Activated naive CD4-positive, alpha-beta T cell treated with anti-CD3 and anti-CD28 coated beads, Interleukin-2, amount 50 U/mL, for 24 hours (primary cell): ENCODE data around the gene CDC42BPB.
"Not testable (repeated sequence)": the region's sequence is repeated elsewhere in the genome, so short reads cannot be mapped to it uniquely, and the experiment has no call there.

Source experiments
- H3K27ac Mint-ChIP-seq: one replicate; pipeline ENCODE4 v1.8.0; 2021; ENCODE audit warnings: mild to moderate bottlenecking, mixed read lengths
- H3K27me3 Mint-ChIP-seq: one replicate; pipeline ENCODE4 v1.8.0; 2021; ENCODE audit warnings: mixed read lengths
- H3K36me3 Mint-ChIP-seq: one replicate; pipeline ENCODE4 v1.8.0; 2021; ENCODE audit warnings: mixed read lengths
- H3K4me1 Mint-ChIP-seq: one replicate; pipeline ENCODE4 v1.8.0; 2021; ENCODE audit warnings: mixed read lengths
- H3K4me3 Mint-ChIP-seq: one replicate; pipeline ENCODE4 v1.8.0; 2021; ENCODE audit warnings: mild to moderate bottlenecking, mixed read lengths
- H3K9me3 Mint-ChIP-seq: one replicate; pipeline ENCODE4 v1.8.0; 2021; ENCODE audit warnings: mixed read lengths

CDC42BPB gene

DNA sequence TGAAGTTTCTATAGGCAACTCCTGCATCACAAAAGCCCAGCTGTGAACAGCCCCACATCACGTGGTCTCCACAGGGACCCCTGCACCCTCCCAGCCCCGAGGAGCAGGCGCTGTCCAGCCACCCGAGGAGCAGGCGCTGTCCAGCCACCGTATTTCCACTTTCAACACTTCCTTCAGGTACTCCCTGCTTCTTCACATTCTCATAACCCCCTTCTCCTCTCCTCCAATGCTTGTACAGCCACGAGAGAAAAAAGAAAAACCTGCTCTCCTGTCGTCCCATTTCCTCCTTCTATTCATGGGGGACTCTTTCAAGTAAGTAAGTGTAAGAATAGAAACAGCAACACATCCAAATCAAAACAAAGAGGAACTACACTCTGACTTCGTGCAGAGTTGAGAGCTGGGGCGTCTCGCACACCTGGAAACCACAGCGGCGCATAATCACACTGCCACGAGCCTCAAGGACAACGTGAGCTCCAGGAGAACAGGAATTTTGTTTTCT is 11.9 kb downstream of the CDC42BPB start:
- no peaks in the 10 kb centered on the region for H3K9me3 Mint-ChIP-seq
- H3K36me3 Mint-ChIP-seq = peaks cover 3% of the 10 kb centered on the region
- no peaks in the 10 kb centered on the region for H3K27me3 Mint-ChIP-seq
- H3K4me3 Mint-ChIP-seq = peak overlapping the region; percentile 12
- H3K27ac Mint-ChIP-seq = no peak overlapping the region
- peaks cover 7% of the 10 kb centered on the region for H3K4me1 Mint-ChIP-seq

DNA sequence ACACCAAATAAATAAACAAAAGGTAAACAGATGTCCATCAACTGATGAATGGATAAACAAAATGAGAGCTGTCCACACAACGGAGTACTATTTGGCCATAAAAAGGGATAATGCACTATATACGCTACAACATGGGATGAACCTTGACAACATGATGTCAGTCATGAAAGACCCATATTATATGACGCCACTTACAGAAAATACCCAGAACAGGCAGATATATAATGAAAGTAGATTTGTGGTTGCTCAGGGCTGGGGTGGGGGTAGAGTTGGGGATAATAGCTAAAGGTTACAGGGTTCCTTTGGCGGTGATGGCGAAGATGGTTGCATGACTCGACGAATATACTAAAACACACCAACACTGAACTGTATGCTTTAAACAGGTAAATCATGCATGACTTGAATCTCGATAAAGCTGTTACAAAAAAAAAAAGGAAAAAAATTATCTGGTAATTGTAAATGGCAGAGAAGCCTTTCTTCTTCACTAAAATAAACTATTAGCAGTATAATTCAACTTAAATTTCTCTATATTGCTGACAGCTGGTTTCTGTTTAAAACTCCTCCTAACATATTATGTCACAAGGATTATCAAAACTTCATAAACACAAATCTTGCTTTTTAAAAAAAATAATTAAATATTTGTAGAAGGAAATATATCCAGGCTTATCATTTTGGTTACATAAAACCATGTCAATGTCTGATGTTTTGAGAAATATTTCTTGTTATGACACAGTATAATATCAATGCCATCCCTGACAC is 13.9 kb downstream of the CDC42BPB start:
- H3K27me3 Mint-ChIP-seq = no peaks in the 10 kb centered on the region
- H3K4me3 Mint-ChIP-seq = no peak overlapping the region
- no peaks in the 10 kb centered on the region for H3K9me3 Mint-ChIP-seq
- H3K4me1 Mint-ChIP-seq = peaks cover 7% of the 10 kb centered on the region
- peaks cover 3% of the 10 kb centered on the region for H3K36me3 Mint-ChIP-seq
- no peak overlapping the region for H3K27ac Mint-ChIP-seq

GRCh38 chr14:103041464-103041863 is 15.9 kb downstream of the CDC42BPB start:
- H3K36me3 Mint-ChIP-seq = peaks cover 3% of the 10 kb centered on the region
- no peak overlapping the region for H3K4me3 Mint-ChIP-seq
- H3K27ac Mint-ChIP-seq = no peak overlapping the region
- peaks cover 7% of the 10 kb centered on the region for H3K4me1 Mint-ChIP-seq
- no peaks in the 10 kb centered on the region for H3K27me3 Mint-ChIP-seq
- H3K9me3 Mint-ChIP-seq = no peaks in the 10 kb centered on the region

- no peak overlapping the region for H3K4me3 Mint-ChIP-seq
- H3K27me3 Mint-ChIP-seq = no peaks in the 10 kb centered on the region
- H3K4me1 Mint-ChIP-seq = no peaks in the 10 kb centered on the region
- no peaks in the 10 kb centered on the region for H3K9me3 Mint-ChIP-seq
- no peaks in the 10 kb centered on the region for H3K36me3 Mint-ChIP-seq
- no peak overlapping the region for H3K27ac Mint-ChIP-seq
These were observed 23.7 kb downstream of the CDC42BPB start for GRCh38 chr14:103033681-103034096.

DNA sequence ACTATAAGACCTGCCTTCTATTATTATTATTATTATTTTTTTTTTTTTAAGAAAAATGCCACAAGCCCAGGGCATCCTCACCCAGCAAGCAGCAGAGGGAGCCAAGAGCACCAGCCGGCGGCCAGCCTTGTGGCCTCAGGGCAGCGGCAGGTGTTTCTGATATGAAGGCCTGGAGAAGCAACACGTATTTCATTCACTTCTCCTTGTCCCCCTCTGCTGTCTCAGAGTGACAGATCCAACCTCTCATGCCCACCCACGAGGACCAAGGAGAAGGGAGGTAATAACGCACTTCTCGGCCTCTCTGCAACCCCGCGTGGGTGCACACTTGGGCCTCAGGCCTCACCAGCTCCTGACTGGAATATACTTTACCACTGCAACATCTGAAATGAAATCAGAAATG is 25.4 kb downstream of the CDC42BPB start:
- H3K36me3 Mint-ChIP-seq = no peaks in the 10 kb centered on the region
- no peaks in the 10 kb centered on the region for H3K9me3 Mint-ChIP-seq
- H3K4me3 Mint-ChIP-seq = no peak overlapping the region
- no peaks in the 10 kb centered on the region for H3K27me3 Mint-ChIP-seq
- no peak overlapping the region for H3K27ac Mint-ChIP-seq
- H3K4me1 Mint-ChIP-seq = no peaks in the 10 kb centered on the region

DNA sequence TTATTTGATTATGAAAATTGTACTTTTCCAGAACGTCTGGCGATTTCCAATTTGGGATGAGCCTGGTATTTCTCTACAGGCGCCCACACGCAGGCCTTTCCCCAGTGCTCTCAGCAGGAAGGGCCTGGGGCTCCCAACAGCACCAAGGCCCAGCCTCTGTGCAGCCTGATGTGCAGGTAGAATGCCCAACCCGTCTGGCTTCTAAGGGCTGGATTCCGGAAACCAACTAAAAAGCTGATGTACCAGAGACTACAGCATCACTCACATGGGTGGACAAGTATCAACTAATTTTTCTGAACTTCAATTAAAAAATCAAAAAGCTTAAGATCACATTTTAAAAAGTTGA is 25.8 kb downstream of the CDC42BPB start:
- Mint-ChIP-seq H3K4me1 (no peaks in the 10 kb centered on the region), H3K36me3 (no peaks in the 10 kb centered on the region), H3K27me3 (no peaks in the 10 kb centered on the region)

GRCh38 chr14:103030741-103031565 is 26.4 kb downstream of the CDC42BPB start:
- no peaks in the 10 kb centered on the region for H3K9me3 Mint-ChIP-seq
- H3K36me3 Mint-ChIP-seq = peaks cover 1% of the 10 kb centered on the region
- no peaks in the 10 kb centered on the region for H3K27me3 Mint-ChIP-seq
- no peak overlapping the region for H3K4me3 Mint-ChIP-seq
- no peaks in the 10 kb centered on the region for H3K4me1 Mint-ChIP-seq
- no peak overlapping the region for H3K27ac Mint-ChIP-seq

More for the DNA sequence above, 25.8 kb downstream of the CDC42BPB start:
- Mint-ChIP-seq H3K4me3 (no peak overlapping the region), H3K27ac (no peak overlapping the region), H3K9me3 (no peaks in the 10 kb centered on the region)

GRCh38 chr14:103029936-103030335 is 27.4 kb downstream of the CDC42BPB start:
- H3K36me3 Mint-ChIP-seq = peaks cover 4% of the 10 kb centered on the region
- no peak overlapping the region for H3K4me3 Mint-ChIP-seq
- no peaks in the 10 kb centered on the region for H3K9me3 Mint-ChIP-seq
- H3K27ac Mint-ChIP-seq = no peak overlapping the region
- H3K4me1 Mint-ChIP-seq = no peaks in the 10 kb centered on the region
- no peaks in the 10 kb centered on the region for H3K27me3 Mint-ChIP-seq

DNA sequence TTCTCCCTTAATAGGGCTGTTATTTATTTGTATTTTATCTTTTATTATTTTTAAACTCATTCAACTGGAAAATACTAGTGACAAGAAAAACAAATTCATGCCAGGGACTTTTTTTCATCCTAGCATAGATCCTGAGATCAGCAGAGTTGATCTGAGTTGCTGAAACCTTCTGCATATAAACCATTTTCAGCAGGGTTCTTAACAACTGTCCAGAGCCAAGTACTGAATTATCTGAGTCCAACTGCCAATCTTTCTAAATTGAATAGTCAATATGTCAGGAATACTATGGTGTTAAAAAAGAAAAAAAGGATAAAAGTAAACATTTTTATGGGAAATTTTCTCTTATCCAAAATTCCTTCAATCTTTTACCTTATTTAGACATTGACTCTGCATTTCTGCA is 28.6 kb downstream of the CDC42BPB start:
- H3K4me1 Mint-ChIP-seq = no peaks in the 10 kb centered on the region
- H3K36me3 Mint-ChIP-seq = peaks cover 4% of the 10 kb centered on the region
- no peaks in the 10 kb centered on the region for H3K9me3 Mint-ChIP-seq
- no peak overlapping the region for H3K4me3 Mint-ChIP-seq
- peaks cover 2% of the 10 kb centered on the region for H3K27me3 Mint-ChIP-seq
- no peak overlapping the region for H3K27ac Mint-ChIP-seq

DNA sequence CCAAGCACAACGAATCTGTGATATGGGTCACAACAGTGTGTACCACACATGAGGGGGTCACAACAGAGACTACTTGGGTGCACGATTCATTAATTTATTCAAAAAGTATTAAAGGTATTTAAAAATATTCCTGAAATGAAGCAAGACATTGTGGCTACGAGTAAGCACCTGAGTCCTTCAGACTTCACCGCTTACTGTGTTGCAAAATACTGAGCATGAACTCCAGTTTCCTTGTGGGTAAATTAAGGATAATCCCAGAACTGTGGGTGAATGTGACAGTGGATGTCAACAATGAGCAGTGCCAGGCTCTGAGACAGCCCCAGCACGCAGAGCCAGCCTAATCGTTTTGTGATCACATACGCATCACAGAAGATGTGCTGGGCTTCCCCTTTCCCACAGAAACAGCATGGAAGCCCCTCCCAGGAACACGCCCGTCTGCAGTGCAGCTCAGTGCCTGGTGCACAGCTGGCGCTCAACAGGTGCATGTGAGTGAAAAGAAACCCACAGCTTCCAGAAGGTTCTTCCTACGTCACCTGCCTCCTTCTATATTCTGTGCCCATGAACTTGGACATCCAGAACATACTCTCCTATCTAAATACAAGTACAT is 29.1 kb downstream of the CDC42BPB start:
- H3K4me3 Mint-ChIP-seq = no peak overlapping the region
- H3K36me3 Mint-ChIP-seq = peaks cover 4% of the 10 kb centered on the region
- no peaks in the 10 kb centered on the region for H3K4me1 Mint-ChIP-seq
- no peaks in the 10 kb centered on the region for H3K9me3 Mint-ChIP-seq
- H3K27ac Mint-ChIP-seq = no peak overlapping the region
- peaks cover 2% of the 10 kb centered on the region for H3K27me3 Mint-ChIP-seq

- peaks cover 2% of the 10 kb centered on the region for H3K27me3 Mint-ChIP-seq
- peaks cover 4% of the 10 kb centered on the region for H3K36me3 Mint-ChIP-seq
- H3K27ac Mint-ChIP-seq = no peak overlapping the region
- no peaks in the 10 kb centered on the region for H3K4me1 Mint-ChIP-seq
- no peak overlapping the region for H3K4me3 Mint-ChIP-seq
- H3K9me3 Mint-ChIP-seq = no peaks in the 10 kb centered on the region
These were observed 29.9 kb downstream of the CDC42BPB start for GRCh38 chr14:103027451-103027850.

DNA sequence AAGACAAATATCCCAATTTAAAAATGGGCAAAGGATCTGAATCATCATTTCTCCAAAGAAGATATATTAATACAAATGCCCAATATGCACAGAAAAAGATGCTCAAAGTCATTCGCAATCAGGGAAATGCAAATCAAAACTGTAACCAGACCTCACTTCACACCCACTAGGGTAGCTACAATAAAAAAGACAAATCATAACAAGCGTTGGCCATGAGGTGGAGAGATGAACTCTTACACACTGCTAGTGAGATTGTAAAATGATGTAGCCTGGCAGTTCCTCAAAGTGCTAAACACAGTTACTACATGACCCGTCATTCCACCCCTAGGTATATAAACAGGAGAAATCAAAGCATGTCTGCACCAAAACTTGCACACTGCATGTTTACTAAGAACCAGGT is 30.4 kb downstream of the CDC42BPB start:
- H3K4me3 Mint-ChIP-seq = no peak overlapping the region

DNA sequence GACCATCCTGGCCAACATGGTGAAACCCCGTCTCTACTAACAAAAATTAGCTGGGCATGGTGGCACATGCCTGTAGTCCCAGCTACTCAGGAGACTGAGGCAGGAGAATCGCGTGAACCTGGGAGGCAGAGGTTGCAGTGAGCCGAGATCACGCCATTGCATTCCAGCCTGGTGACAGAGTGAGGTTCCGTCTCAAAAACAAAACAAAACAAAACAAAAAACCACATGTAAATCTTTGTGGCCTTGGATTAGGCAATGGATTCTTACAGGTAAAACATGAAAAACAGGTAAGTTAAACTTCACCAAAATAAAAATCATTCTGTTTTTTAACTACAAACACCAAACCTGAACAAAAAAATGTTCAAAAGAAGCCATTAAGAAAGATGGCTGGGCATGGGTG is 31.2 kb downstream of the CDC42BPB start:
- not testable (repeated sequence) for H3K4me3 Mint-ChIP-seq, H3K27ac Mint-ChIP-seq, H3K27me3 Mint-ChIP-seq, H3K9me3 Mint-ChIP-seq, H3K36me3 Mint-ChIP-seq, H3K4me1 Mint-ChIP-seq

More for the DNA sequence above, 30.4 kb downstream of the CDC42BPB start:
- Mint-ChIP-seq H3K27ac (no peak overlapping the region), H3K9me3 (no peaks in the 10 kb centered on the region), H3K27me3 (peaks cover 6% of the 10 kb centered on the region), H3K36me3 (peaks cover 4% of the 10 kb centered on the region), H3K4me1 (no peaks in the 10 kb centered on the region)

GRCh38 chr14:103023881-103024473 is 33.4 kb downstream of the CDC42BPB start:
- Mint-ChIP-seq H3K36me3 (peaks cover 6% of the 10 kb centered on the region), H3K4me3 (no peak overlapping the region), H3K9me3 (no peaks in the 10 kb centered on the region), H3K27ac (no peak overlapping the region), H3K27me3 (peaks cover 6% of the 10 kb centered on the region), H3K4me1 (no peaks in the 10 kb centered on the region)

GRCh38 chr14:103022685-103023044 is 34.7 kb downstream of the CDC42BPB start:
- Mint-ChIP-seq H3K27ac (no peak overlapping the region), H3K4me1 (no peaks in the 10 kb centered on the region), H3K4me3 (no peak overlapping the region), H3K36me3 (peaks cover 6% of the 10 kb centered on the region), H3K27me3 (peaks cover 6% of the 10 kb centered on the region), H3K9me3 (no peaks in the 10 kb centered on the region)
